Activated CD4-positive, alpha-beta T cell treated with anti-CD3 and anti-CD28 coated beads for 48 hours (primary cell): Measurements from ENCODE around the gene RNF214.
A peak's percentile ranks its signal among the peaks of the same experiment; 100 is the strongest.

Source experiments
- DNase-seq: peaks from one replicate; pipeline ENCODE4 v3.0.0-alpha.2; 2020

RNF214 gene

DNA sequence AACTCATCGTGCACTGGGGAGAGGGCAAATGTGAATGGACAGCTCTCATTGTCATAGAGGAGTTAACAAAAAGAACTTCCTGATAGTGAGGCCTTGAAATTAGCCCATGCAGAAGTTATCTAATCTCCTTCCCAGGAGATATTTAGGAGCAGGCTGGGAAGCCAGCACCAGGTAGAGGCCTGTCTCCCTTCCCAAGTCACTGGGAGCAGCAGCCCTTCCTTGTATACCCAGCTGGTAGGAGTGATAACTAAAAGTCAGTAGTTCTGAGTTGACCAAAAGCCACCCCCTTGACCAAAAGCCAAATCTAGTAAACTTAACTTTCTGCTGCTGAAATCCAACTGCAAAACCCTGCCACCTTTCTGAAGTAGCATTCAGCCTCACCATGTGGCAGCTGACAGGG lies 57.3 kb downstream of the RNF214 start:
- no peak for DNase-seq

- no peak for DNase-seq
Measured at GRCh38 chr11:117290809-117291396, 58.4 kb downstream of the RNF214 start, which contains the start of gene BACE1-AS. Gene BACE1-AS (plus strand): TSS chr11:117291346.

DNA sequence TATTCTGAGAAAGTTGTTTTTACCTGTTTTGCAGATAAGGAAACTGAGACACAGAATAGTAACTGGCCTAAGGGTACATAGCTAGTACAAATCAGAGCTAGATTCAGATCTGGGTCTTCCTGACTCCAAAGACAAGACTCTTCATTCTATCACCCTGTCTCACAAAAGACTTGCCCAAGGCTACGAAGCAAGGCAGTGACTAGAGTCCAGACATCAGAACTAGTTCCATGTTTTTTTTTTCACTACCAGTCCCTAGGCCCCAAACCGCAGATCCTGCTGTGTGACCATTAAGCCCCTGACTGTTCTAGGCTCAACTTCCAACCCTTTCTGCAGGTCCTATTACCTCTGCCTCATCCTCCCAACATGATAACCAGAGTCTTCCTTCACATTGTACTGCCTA lies 60.1 kb downstream of the RNF214 start:
- no peak for DNase-seq

DNA sequence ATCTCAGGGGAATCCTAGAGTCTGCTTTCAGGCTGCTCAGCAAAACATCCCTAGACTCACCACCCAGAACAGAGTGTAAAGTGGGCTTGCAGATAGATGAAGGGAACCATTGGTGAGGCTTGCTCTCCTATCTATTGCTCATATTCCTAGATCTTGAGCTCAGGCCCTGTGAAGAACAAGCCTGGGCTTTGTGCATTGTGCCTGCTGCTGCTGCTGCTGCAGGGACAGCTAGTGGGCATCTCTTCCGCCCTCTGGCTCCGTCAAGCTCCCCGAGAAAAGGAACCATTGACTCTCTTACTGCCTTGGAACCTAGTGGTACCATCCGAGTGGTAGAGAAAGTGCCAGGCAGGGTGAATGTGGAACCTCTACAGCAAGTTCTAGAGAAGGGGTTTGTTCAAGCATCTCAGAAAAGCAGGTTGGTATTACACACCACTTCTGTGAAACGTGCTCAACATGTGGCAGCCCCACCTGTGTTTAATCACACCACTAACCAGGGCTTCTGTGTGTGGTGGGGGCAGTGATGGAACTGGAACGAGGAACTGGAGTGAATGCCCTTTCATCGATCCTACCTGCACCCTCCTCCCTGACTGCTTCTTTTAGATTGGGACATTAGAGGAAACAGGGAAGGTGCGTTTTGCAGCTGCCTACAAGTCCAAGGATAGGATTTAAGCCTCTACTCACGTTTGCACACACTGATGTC lies 63.1 kb downstream of the RNF214 start:
- DNase-seq: no peak

GRCh38 chr11:117296881-117297280 lies 64.4 kb downstream of the RNF214 start:
- DNase-seq: no peak

DNA sequence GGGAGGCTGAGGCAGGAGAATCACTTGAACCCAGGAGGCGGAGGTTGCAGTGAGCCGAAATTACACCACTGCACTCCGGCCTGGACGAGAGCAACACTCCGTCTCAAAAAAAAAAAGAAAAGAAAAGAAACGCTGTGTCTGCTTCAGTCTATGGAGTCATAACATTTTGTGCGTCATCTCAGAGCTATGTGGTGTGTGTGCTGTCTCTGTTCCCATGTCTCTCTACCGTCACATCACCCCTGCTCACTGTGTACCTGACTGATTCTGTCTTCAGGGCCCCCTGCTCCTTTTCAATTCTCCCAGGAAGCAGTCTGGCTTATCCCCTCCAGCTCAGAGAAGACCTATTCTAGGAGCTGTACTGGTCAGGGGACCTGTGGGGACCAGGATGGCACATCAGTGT lies 65.7 kb downstream of the RNF214 start:
- DNase-seq: no peak

GRCh38 chr11:117299351-117300282 lies 67.1 kb downstream of the RNF214 start:
- no peak for DNase-seq

GRCh38 chr11:117300283-117300663 lies 67.8 kb downstream of the RNF214 start:
- DNase-seq: no peak

GRCh38 chr11:117300773-117301172 lies 68.3 kb downstream of the RNF214 start:
- no peak for DNase-seq

DNA sequence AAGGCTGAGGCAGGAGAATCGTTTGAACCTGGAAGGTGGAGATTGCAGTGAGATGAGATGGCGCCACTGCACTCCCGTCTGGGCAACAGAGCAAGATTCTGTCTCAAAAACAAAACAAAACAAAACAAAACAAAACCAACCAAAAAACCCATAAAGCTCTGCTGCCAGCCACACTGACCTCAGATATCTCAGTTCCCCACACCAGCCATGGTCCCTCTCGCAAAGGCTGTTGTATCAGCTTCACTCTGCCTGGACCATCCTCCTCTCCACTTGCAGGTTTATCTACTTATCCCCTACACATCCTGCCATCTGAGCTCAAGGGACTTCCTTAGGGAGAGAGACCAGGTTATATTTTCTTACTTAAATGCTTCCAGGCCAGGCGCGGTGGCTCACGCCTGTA lies 69.8 kb downstream of the RNF214 start:
- no peak for DNase-seq

DNA sequence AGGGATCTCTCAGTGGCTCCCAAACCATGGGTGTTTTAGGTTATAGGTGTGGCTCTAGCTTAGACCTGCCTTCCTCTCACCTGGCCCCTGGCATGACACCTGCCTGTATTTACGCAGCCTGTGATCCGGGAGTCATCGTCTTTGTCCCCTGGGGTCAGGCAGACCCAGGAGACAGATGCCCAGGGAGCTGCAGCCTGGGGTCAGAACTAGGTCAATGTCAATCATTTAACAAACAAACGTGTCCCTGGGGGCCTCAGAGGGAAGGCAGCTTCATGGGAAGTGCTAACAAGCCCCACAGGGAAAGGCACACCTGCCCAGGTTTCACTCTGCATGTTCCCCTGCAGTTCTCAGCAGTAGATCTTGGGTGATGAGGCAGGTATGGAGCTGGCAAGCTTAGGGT lies 70.6 kb downstream of the RNF214 start:
- DNase-seq: no peak

- no peak for DNase-seq
Measured at GRCh38 chr11:117303646-117304315, 71.3 kb downstream of the RNF214 start.

DNA sequence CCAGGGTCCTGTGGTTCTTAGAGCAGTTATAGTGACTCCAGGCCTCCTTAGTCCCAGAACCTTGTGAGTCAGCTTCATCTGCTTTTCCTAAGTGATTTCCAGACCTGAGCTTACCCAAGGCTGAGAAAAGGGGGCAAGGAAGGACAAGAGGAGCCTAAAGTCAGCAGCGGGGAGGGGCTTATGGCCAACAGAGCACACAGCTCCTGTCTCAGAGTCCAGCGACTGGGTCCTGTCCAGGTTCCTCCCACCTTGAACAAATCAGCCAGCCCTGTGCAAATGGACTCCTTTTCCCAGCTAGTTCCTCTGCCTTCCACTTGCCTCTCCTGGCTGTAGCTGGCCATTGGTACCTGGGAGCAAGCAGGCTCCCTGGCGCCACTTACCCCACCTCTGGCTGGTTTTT lies 72.7 kb downstream of the RNF214 start:
- DNase-seq: no peak

DNA sequence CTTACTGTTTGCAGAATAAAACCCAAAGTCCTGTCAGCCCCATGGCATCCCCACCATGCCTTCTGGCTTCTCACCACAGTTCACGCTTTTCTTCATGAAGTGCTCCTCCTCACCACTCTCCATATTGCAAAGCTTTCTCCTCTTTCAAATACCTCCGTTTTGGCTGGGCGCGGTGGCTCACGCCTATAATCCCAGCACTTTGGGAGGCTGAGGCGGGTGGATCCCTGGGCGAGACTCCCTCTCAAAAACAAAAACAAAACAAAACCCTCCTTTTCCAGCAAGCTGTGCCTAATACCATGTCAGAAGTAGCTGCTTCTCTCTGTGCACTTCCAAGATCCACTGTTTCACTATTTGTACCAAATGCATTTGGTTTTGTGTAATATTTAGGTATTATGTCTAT lies 76.8 kb downstream of the RNF214 start:
- no peak for DNase-seq

DNA sequence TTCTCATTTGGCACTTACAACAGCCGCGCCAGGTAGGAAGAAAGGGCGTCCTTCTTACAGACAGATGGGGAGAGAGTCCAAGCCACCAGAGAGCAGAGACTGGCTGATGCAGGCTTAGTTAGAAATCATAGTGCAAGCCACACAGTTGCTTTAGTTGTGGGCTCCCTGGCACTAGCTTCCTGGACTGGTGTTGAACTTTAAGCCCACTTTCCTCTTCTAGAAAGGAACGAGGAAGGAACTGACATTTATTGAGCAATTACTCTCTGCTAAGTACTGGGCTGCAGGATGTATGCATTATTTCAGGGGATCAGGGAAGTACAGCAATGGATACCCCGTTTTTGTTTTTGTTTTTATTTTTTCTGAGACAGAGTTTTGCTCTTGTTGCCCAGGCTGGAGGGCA lies 80.6 kb downstream of the RNF214 start:
- no peak for DNase-seq

GRCh38 chr11:117313828-117314768 lies 81.6 kb downstream of the RNF214 start:
- no peak for DNase-seq

GRCh38 chr11:117314840-117315239 lies 82.4 kb downstream of the RNF214 start:
- DNase-seq: no peak

DNA sequence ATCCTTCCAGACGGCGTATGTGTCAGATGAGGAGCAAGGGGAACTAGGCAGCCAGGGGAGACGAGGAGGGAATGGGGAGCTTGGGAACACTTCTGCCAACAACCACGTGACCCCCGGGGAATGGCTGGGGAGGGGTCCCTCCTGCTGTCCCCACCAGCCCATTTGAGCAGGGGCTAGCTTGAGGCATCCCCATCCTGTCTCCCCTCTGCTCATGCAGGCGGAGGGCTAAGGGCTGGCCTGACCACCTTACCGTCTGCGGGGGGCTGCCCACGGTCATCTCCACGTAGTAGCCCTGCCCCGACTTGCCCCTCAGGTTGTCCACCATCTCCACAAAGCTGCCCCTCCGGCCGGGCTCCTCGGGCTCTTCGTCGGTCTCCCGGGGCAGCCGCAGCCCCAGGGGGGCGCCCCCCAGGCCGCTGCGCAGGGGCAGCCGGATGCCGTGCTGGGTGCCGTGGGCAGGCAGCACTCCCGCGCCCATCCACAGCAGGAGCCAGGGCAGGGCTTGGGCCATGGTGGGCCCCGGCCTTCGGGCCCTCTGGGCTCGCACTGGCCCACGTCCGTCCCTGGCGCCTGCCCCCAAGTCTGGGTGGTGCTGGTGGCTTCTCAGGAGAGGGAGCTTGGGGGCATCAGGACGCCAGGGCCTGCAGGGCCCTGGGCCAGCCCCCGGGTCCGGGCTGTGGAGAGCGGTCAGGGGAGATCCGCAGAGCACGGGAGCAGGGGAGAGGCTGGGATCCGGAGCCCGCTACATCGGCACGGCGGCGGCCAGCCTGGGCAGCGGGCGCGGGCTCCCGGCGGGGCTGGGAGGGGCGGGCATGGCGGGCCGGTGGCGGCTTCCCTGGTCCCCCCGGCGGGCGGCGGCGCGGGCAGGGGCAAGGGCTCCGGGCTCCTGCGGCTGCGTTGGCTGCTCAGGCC lies 83.1 kb downstream of the RNF214 start:
- peak; percentile 10 for DNase-seq

DNA sequence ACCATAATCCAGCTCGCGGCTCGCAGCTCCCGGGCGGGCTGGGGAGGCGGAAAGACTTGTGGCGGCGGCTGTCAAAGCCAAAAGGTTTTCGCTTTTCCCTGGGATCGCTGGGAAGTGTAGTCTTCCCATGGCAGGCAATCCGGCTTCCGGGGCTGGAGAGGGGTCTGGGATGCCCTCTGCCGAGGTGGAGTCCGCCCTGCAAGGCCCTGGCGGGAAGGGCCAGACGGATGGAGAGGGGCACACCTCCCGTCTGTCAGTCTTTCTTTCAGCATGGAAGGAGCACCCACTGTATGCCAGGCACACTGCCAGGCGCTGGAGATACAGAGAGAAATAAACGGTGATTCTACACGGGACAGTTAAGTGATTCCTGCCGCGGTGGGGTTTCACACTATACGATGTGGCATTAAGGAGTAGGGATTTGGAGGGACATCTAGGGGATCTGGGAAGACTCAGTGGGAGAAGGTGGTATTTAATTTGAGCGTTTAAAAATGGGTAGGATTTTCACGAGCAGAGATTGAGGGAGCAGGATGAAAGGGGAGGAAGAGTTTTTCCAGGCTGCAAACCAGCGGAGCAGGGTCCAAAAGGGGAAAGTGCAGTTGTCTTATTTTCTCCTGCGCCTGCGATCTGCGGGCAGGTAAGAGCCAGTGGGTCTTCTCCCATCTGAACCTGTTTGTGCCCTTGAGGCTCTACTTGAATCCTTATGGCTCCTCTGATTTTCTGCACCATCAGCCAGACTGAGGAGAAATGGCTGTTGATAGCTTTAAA lies 83.9 kb downstream of the RNF214 start, which contains the start of gene BACE1:
Gene BACE1 (minus strand): TSS at position 60 of the 765 bp plus-strand sequence. CDS start 461 bp downstream, outside the sequence.
- peak; percentile 36 for DNase-seq

DNA sequence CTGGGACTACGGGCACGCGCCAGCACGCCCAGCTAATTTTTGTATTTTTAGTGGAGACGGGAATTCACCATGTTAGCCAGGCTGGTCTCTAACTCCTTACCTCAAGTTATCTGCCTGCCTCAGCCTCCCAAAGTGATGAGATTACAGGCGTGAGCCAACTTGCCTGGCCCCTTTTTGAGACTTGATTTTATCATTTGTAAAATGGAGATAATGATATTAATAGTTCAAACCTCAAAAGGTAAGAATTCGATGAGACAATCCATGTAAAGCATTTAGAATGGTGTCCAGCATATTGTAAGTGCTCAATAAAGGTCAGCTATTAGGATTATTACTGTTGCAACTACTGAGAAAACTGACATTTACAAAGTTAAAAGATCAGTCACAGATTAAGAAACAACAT lies 86.3 kb downstream of the RNF214 start:
- DNase-seq: no peak
